ENCODE data around the gene GALNT2.

GALNT2 gene

GRCh38 chr1:230032516-230033281 lies 34.3 kb upstream of the GALNT2 start:
- no peaks in the 10 kb centered on the region for H3K4me1 ChIP-seq (ENCODE audit: control insufficient read depth, insufficient read depth, low read length)
- no peak overlapping the region for H3K9ac ChIP-seq (ENCODE audit: low read depth, low read length)
- H3K36me3 ChIP-seq (ENCODE audit: control insufficient read depth, insufficient read depth, low read length) = no peaks in the 10 kb centered on the region
- no peaks in the 10 kb centered on the region for H3K9me3 ChIP-seq (ENCODE audit: control insufficient read depth, insufficient read depth, low read length)
- no peaks in the 10 kb centered on the region for H3K27me3 ChIP-seq (ENCODE audit: control insufficient read depth, insufficient read depth, low read length)
- H3K4me3 ChIP-seq (ENCODE audit: low read depth, low read length) = no peak overlapping the region

DNA sequence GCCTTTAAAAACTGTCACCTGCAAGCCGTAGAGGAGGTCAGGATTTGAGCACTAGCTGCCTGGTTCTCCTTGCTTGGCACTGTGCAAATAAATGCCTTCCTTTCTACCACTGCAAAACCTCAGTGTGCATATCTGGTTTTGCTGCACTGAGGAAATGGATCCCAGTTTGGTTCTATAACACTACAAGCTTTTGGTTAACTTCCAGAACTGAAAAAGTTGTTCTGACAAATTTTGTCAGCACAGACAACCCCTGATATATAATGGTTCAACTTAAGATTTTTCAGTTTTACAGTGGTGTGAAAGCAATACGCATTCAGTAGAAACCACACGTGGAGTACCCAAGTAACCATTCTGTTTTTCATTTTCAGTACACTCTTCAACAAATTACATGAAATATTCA lies 29.8 kb upstream of the GALNT2 start:
- Histone ChIP-seq H3K27me3 (ENCODE audit: control insufficient read depth, insufficient read depth, low read length) (no peaks in the 10 kb centered on the region), H3K4me1 (ENCODE audit: control insufficient read depth, insufficient read depth, low read length) (no peaks in the 10 kb centered on the region)

DNA sequence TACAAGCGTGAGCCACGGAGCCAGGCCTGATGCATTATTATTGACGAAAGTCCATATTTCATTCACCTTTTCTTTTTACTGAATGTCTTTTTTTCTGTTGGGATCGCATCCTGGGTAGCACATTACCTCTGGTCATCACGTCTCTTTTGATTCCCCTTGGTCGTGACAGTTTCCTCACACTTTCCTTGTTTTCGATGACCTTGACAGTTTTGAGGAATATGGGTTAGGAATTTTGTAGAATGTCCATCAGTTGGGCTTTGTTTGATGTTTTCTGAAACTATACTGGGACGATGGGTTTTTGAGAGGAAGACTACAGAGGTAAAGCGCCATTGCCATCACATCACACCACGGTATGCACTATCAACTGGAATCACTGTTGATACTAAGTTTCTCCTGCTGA lies 26.6 kb upstream of the GALNT2 start:
- Histone ChIP-seq H3K4me1 (ENCODE audit: control insufficient read depth, insufficient read depth, low read length) (no peaks in the 10 kb centered on the region), H3K9ac (ENCODE audit: low read depth, low read length) (no peak overlapping the region), H3K4me3 (ENCODE audit: low read depth, low read length) (no peak overlapping the region), H3K36me3 (ENCODE audit: control insufficient read depth, insufficient read depth, low read length) (no peaks in the 10 kb centered on the region), H3K27me3 (ENCODE audit: control insufficient read depth, insufficient read depth, low read length) (no peaks in the 10 kb centered on the region), H3K9me3 (ENCODE audit: control insufficient read depth, insufficient read depth, low read length) (no peaks in the 10 kb centered on the region)

More for the DNA sequence above, 29.8 kb upstream of the GALNT2 start:
- Histone ChIP-seq H3K9me3 (ENCODE audit: control insufficient read depth, insufficient read depth, low read length) (no peaks in the 10 kb centered on the region), H3K9ac (ENCODE audit: low read depth, low read length) (no peak overlapping the region), H3K36me3 (ENCODE audit: control insufficient read depth, insufficient read depth, low read length) (no peaks in the 10 kb centered on the region), H3K4me3 (ENCODE audit: low read depth, low read length) (no peak overlapping the region)

DNA sequence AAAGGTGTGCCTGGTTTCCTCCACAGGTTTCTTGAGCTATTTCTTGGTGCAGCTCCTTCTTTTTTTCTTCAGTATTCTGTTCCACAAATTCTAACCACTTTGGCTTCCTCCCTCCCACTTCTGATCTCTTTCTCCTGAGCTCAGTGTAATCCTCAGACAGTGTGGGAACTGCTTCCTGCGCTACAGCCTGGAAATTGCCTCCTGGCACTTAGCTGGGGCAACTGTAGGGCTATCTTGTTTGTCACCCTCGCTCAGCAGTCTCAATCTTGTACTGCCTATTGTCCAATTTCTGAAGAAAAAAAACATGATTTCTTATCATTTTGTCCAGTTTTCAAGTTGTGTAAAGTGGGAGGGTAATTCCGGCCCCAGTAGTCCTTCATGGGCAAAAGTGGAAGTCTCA lies 24.0 kb upstream of the GALNT2 start:
- Histone ChIP-seq H3K9me3 (ENCODE audit: control insufficient read depth, insufficient read depth, low read length) (no peaks in the 10 kb centered on the region), H3K36me3 (ENCODE audit: control insufficient read depth, insufficient read depth, low read length) (no peaks in the 10 kb centered on the region), H3K9ac (ENCODE audit: low read depth, low read length) (no peak overlapping the region), H3K4me1 (ENCODE audit: control insufficient read depth, insufficient read depth, low read length) (peaks cover 3% of the 10 kb centered on the region), H3K4me3 (ENCODE audit: low read depth, low read length) (no peak overlapping the region), H3K27me3 (ENCODE audit: control insufficient read depth, insufficient read depth, low read length) (no peaks in the 10 kb centered on the region)

GRCh38 chr1:230044729-230045128 lies 22.3 kb upstream of the GALNT2 start:
- Histone ChIP-seq H3K4me3 (ENCODE audit: low read depth, low read length) (no peak overlapping the region), H3K27me3 (ENCODE audit: control insufficient read depth, insufficient read depth, low read length) (no peaks in the 10 kb centered on the region), H3K9ac (ENCODE audit: low read depth, low read length) (no peak overlapping the region), H3K4me1 (ENCODE audit: control insufficient read depth, insufficient read depth, low read length) (peaks cover 3% of the 10 kb centered on the region), H3K36me3 (ENCODE audit: control insufficient read depth, insufficient read depth, low read length) (no peaks in the 10 kb centered on the region), H3K9me3 (ENCODE audit: control insufficient read depth, insufficient read depth, low read length) (no peaks in the 10 kb centered on the region)

DNA sequence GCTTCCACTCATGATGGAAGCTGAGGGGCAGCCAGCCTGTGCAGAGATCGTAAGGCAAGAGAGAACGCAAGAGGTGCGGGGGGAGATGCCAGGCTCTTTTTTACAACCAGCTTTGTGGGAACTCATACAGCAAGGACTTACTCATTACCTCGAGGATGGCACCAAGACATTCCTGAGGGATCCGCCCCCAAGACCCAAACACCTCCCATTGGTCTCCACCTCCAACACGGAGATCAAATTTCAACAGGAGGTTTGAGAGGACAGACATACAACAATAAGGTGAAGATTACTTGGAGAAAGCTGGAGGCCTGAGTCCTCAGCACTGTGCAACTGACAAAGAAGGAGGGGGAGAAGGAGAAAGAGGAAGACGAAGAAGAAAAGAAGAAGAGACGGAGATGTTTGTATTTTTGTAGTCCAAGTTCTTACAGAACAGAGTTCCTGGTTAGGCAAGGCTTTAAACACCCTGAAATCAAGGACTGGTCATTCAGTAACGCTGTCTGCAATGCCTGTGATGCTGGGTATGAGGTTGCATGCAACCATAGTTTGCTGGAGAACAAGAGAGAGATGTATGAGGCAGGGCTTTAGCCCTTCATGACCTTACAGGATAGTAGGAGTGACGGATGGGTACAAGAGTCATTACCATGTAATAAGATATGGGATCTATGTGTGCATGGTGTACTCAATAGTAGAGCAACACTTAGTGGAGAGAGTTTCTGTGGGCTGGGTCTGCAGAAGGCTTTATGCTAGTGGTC lies 19.7 kb upstream of the GALNT2 start:
- Histone ChIP-seq H3K4me3 (ENCODE audit: low read depth, low read length) (no peak overlapping the region), H3K9me3 (ENCODE audit: control insufficient read depth, insufficient read depth, low read length) (no peaks in the 10 kb centered on the region), H3K36me3 (ENCODE audit: control insufficient read depth, insufficient read depth, low read length) (no peaks in the 10 kb centered on the region), H3K4me1 (ENCODE audit: control insufficient read depth, insufficient read depth, low read length) (peaks cover 3% of the 10 kb centered on the region), H3K9ac (ENCODE audit: low read depth, low read length) (no peak overlapping the region), H3K27me3 (ENCODE audit: control insufficient read depth, insufficient read depth, low read length) (no peaks in the 10 kb centered on the region)

- Histone ChIP-seq H3K9me3 (ENCODE audit: control insufficient read depth, insufficient read depth, low read length) (no peaks in the 10 kb centered on the region), H3K4me3 (ENCODE audit: low read depth, low read length) (no peak overlapping the region), H3K27me3 (ENCODE audit: control insufficient read depth, insufficient read depth, low read length) (no peaks in the 10 kb centered on the region), H3K36me3 (ENCODE audit: control insufficient read depth, insufficient read depth, low read length) (no peaks in the 10 kb centered on the region), H3K4me1 (ENCODE audit: control insufficient read depth, insufficient read depth, low read length) (peaks cover 3% of the 10 kb centered on the region), H3K9ac (ENCODE audit: low read depth, low read length) (no peak overlapping the region)
These were observed 18.7 kb upstream of the GALNT2 start for GRCh38 chr1:230048322-230048721.

GRCh38 chr1:230048922-230049321 lies 18.1 kb upstream of the GALNT2 start:
- no peaks in the 10 kb centered on the region for H3K27me3 ChIP-seq (ENCODE audit: control insufficient read depth, insufficient read depth, low read length)
- no peaks in the 10 kb centered on the region for H3K36me3 ChIP-seq (ENCODE audit: control insufficient read depth, insufficient read depth, low read length)
- no peaks in the 10 kb centered on the region for H3K9me3 ChIP-seq (ENCODE audit: control insufficient read depth, insufficient read depth, low read length)
- H3K4me1 ChIP-seq (ENCODE audit: control insufficient read depth, insufficient read depth, low read length) = peaks cover 3% of the 10 kb centered on the region
- no peak overlapping the region for H3K9ac ChIP-seq (ENCODE audit: low read depth, low read length)
- no peak overlapping the region for H3K4me3 ChIP-seq (ENCODE audit: low read depth, low read length)

DNA sequence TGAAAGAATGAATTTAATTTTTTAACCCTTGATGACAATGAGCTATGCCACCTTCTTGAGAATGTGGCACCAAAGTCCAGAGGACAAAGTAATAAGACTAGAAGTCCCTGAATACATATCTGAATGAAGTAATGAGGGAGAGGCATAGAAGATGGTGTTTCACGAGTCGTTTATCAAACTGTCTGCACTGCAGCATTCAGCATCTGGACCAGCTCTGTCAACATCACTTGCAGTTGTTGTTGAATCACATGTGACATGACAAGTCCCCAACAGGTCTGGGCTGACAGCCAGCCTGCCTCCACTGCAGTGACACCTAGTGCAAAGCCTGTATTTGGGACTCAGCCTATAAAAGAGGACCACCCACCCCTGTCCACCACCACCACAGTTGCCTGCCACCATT lies 17.3 kb upstream of the GALNT2 start:
- Histone ChIP-seq H3K36me3 (ENCODE audit: control insufficient read depth, insufficient read depth, low read length) (no peaks in the 10 kb centered on the region), H3K9ac (ENCODE audit: low read depth, low read length) (no peak overlapping the region), H3K27me3 (ENCODE audit: control insufficient read depth, insufficient read depth, low read length) (no peaks in the 10 kb centered on the region), H3K4me3 (ENCODE audit: low read depth, low read length) (no peak overlapping the region), H3K9me3 (ENCODE audit: control insufficient read depth, insufficient read depth, low read length) (no peaks in the 10 kb centered on the region), H3K4me1 (ENCODE audit: control insufficient read depth, insufficient read depth, low read length) (peaks cover 3% of the 10 kb centered on the region)

GRCh38 chr1:230050973-230051735 lies 15.9 kb upstream of the GALNT2 start:
- H3K4me1 ChIP-seq (ENCODE audit: control insufficient read depth, insufficient read depth, low read length) = peaks cover 3% of the 10 kb centered on the region
- H3K36me3 ChIP-seq (ENCODE audit: control insufficient read depth, insufficient read depth, low read length) = no peaks in the 10 kb centered on the region
- H3K9ac ChIP-seq (ENCODE audit: low read depth, low read length) = no peak overlapping the region
- H3K27me3 ChIP-seq (ENCODE audit: control insufficient read depth, insufficient read depth, low read length) = no peaks in the 10 kb centered on the region
- H3K9me3 ChIP-seq (ENCODE audit: control insufficient read depth, insufficient read depth, low read length) = no peaks in the 10 kb centered on the region
- H3K4me3 ChIP-seq (ENCODE audit: low read depth, low read length) = no peak overlapping the region

- Histone ChIP-seq H3K36me3 (ENCODE audit: control insufficient read depth, insufficient read depth, low read length) (no peaks in the 10 kb centered on the region), H3K27me3 (ENCODE audit: control insufficient read depth, insufficient read depth, low read length) (no peaks in the 10 kb centered on the region), H3K4me3 (ENCODE audit: low read depth, low read length) (no peak overlapping the region), H3K4me1 (ENCODE audit: control insufficient read depth, insufficient read depth, low read length) (no peaks in the 10 kb centered on the region), H3K9ac (ENCODE audit: low read depth, low read length) (no peak overlapping the region), H3K9me3 (ENCODE audit: control insufficient read depth, insufficient read depth, low read length) (no peaks in the 10 kb centered on the region)
These were observed 15.0 kb upstream of the GALNT2 start for GRCh38 chr1:230052018-230052417.

Measured in iPS-15b (cell line).